ENCODE data around the gene CTSD. TPM values are rescaled to one million over a fixed set of nuclear protein-coding genes. Genes with fewer than 3 reads are reported as not detected.

The CTSD gene
- total RNA-seq, 1 donor from 2014 or later, result 318 TPM

GRCh38 chr11:1766719-1767398, 3.1 kb upstream of the CTSD start:
- no peak overlapping the region for H3K4me3 Mint-ChIP-seq
- TF ChIP-seq CTCF (conservative IDR thresholded peaks at IDR 0.05), result no peak
- no peak for DNase-seq (ENCODE audit: extremely low spot score, unreplicated experiment)
- no peak overlapping the region for H3K27ac Mint-ChIP-seq
- H3K27me3 Mint-ChIP-seq, result peaks cover 7% of the 10 kb centered on the region
- H3K9me3 Mint-ChIP-seq, result peaks cover 5% of the 10 kb centered on the region
- peaks cover 6% of the 10 kb centered on the region for H3K4me1 Mint-ChIP-seq (ENCODE audit: unreplicated experiment)
- H3K36me3 Mint-ChIP-seq, result no peaks in the 10 kb centered on the region

- H3K27me3 Mint-ChIP-seq, result peaks cover 7% of the 10 kb centered on the region
- peak; percentile 40 for TF ChIP-seq CTCF (conservative IDR thresholded peaks at IDR 0.05)
- peaks cover 5% of the 10 kb centered on the region for H3K9me3 Mint-ChIP-seq
- H3K36me3 Mint-ChIP-seq, result no peaks in the 10 kb centered on the region
- H3K4me3 Mint-ChIP-seq, result no peak overlapping the region
- H3K4me1 Mint-ChIP-seq (ENCODE audit: unreplicated experiment), result peaks cover 4% of the 10 kb centered on the region
- DNase-seq (ENCODE audit: extremely low spot score, unreplicated experiment), result no peak
- H3K27ac Mint-ChIP-seq, result no peak overlapping the region
Measured at GRCh38 chr11:1765871-1766718, 2.4 kb upstream of the CTSD start.

GRCh38 chr11:1763336-1763795, 361 bp downstream of the CTSD start:
- no peaks in the 10 kb centered on the region for H3K27me3 Mint-ChIP-seq
- H3K4me3 Mint-ChIP-seq, result peak overlapping the region; percentile 84
- H3K36me3 Mint-ChIP-seq, result no peaks in the 10 kb centered on the region
- H3K27ac Mint-ChIP-seq, result no peak overlapping the region
- H3K9me3 Mint-ChIP-seq, result no peaks in the 10 kb centered on the region
- TF ChIP-seq CTCF (conservative IDR thresholded peaks at IDR 0.05), result no peak
- H3K4me1 Mint-ChIP-seq (ENCODE audit: unreplicated experiment), result peaks cover 4% of the 10 kb centered on the region
- no peak for DNase-seq (ENCODE audit: extremely low spot score, unreplicated experiment)

- Mint-ChIP-seq H3K27me3 (no peaks in the 10 kb centered on the region), H3K27ac (peak overlapping the region; percentile 79), H3K36me3 (no peaks in the 10 kb centered on the region), H3K4me3 (peak overlapping the region; percentile 84), H3K4me1 (ENCODE audit: unreplicated experiment) (peaks cover 4% of the 10 kb centered on the region), H3K9me3 (no peaks in the 10 kb centered on the region)
- no peak for DNase-seq (ENCODE audit: extremely low spot score, unreplicated experiment)
- no peak for TF ChIP-seq CTCF (conservative IDR thresholded peaks at IDR 0.05)
Measured at GRCh38 chr11:1762537-1763302, 1.0 kb downstream of the CTSD start.

GRCh38 chr11:1761857-1762536, 1.7 kb downstream of the CTSD start:
- H3K36me3 Mint-ChIP-seq, result no peaks in the 10 kb centered on the region
- peak overlapping the region; percentile 79 for H3K27ac Mint-ChIP-seq
- H3K4me3 Mint-ChIP-seq, result peak overlapping the region; percentile 84
- H3K9me3 Mint-ChIP-seq, result no peaks in the 10 kb centered on the region
- peaks cover 4% of the 10 kb centered on the region for H3K4me1 Mint-ChIP-seq (ENCODE audit: unreplicated experiment)
- DNase-seq (ENCODE audit: extremely low spot score, unreplicated experiment), result no peak
- H3K27me3 Mint-ChIP-seq, result no peaks in the 10 kb centered on the region
- TF ChIP-seq CTCF (conservative IDR thresholded peaks at IDR 0.05), result no peak

Measured in type B pancreatic cell (in vitro differentiated cells).